Measurements from ENCODE around the gene SLC15A5. TPM values are rescaled to one million over a fixed set of nuclear protein-coding genes. Genes with fewer than 3 reads are reported as not detected.

SLC15A5 gene
- total RNA-seq, 2 donors from 2014 or later = not detected

- no peaks in the 10 kb centered on the region for H3K4me1 ChIP-seq (ENCODE audit: control insufficient read depth in 1 of 2, low read depth in 2 of 2)
- H3K36me3 ChIP-seq = no peaks in the 10 kb centered on the region
- no peak overlapping the region for H3K4me3 ChIP-seq
- H3K27ac ChIP-seq = no peak overlapping the region
- TF ChIP-seq, protein P1, sequence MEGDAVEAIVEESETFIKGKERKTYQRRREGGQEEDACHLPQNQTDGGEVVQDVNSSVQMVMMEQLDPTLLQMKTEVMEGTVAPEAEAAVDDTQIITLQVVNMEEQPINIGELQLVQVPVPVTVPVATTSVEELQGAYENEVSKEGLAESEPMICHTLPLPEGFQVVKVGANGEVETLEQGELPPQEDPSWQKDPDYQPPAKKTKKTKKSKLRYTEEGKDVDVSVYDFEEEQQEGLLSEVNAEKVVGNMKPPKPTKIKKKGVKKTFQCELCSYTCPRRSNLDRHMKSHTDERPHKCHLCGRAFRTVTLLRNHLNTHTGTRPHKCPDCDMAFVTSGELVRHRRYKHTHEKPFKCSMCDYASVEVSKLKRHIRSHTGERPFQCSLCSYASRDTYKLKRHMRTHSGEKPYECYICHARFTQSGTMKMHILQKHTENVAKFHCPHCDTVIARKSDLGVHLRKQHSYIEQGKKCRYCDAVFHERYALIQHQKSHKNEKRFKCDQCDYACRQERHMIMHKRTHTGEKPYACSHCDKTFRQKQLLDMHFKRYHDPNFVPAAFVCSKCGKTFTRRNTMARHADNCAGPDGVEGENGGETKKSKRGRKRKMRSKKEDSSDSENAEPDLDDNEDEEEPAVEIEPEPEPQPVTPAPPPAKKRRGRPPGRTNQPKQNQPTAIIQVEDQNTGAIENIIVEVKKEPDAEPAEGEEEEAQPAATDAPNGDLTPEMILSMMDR (IDR thresholded peaks at IDR 0.05) = no peak
- ATAC-seq (ENCODE audit: insufficient number of reproducible peaks, low FRiP score, low read depth) (no peak), DNase-seq (ENCODE audit: low spot score) (no peak)
- no peaks in the 10 kb centered on the region for H3K27me3 ChIP-seq (replicated peaks; ENCODE audit: insufficient read depth)
- no peaks in the 10 kb centered on the region for H3K9me3 ChIP-seq
Measured at GRCh38 chr12:16258963-16259362, 18.5 kb downstream of the SLC15A5 start.

GRCh38 chr12:16246264-16246663, 31.2 kb downstream of the SLC15A5 start:
- no peaks in the 10 kb centered on the region for H3K9me3 ChIP-seq
- no peak for DNase-seq (ENCODE audit: low spot score)
- H3K36me3 ChIP-seq = no peaks in the 10 kb centered on the region
- TF ChIP-seq, protein P1 (IDR thresholded peaks at IDR 0.05) = no peak
- H3K27ac ChIP-seq = no peak overlapping the region
- ATAC-seq (ENCODE audit: insufficient number of reproducible peaks, low FRiP score, low read depth) = no peak
- H3K27me3 ChIP-seq (replicated peaks; ENCODE audit: insufficient read depth) = no peaks in the 10 kb centered on the region
- H3K4me3 ChIP-seq = no peak overlapping the region
- no peaks in the 10 kb centered on the region for H3K4me1 ChIP-seq (ENCODE audit: control insufficient read depth in 1 of 2, low read depth in 2 of 2)

- H3K27me3 ChIP-seq (replicated peaks; ENCODE audit: insufficient read depth) = no peaks in the 10 kb centered on the region
- TF ChIP-seq, protein P1 (IDR thresholded peaks at IDR 0.05) = no peak
- no peak overlapping the region for H3K27ac ChIP-seq
- no peak for DNase-seq (ENCODE audit: low spot score)
- no peak overlapping the region for H3K4me3 ChIP-seq
- H3K36me3 ChIP-seq = no peaks in the 10 kb centered on the region
- ATAC-seq (ENCODE audit: insufficient number of reproducible peaks, low FRiP score, low read depth) = no peak
- no peaks in the 10 kb centered on the region for H3K4me1 ChIP-seq (ENCODE audit: control insufficient read depth in 1 of 2, low read depth in 2 of 2)
- H3K9me3 ChIP-seq = no peaks in the 10 kb centered on the region
Measured at GRCh38 chr12:16245209-16245608, 32.3 kb downstream of the SLC15A5 start.

GRCh38 chr12:16243487-16244412, 33.7 kb downstream of the SLC15A5 start:
- ATAC-seq (ENCODE audit: insufficient number of reproducible peaks, low FRiP score, low read depth) (no peak), DNase-seq (ENCODE audit: low spot score) (no peak)
- TF ChIP-seq, protein P1 (IDR thresholded peaks at IDR 0.05) = no peak
- H3K4me1 ChIP-seq (ENCODE audit: control insufficient read depth in 1 of 2, low read depth in 2 of 2) = no peaks in the 10 kb centered on the region
- H3K27ac ChIP-seq = no peak overlapping the region
- no peaks in the 10 kb centered on the region for H3K27me3 ChIP-seq (replicated peaks; ENCODE audit: insufficient read depth)
- H3K36me3 ChIP-seq = no peaks in the 10 kb centered on the region
- H3K9me3 ChIP-seq = no peaks in the 10 kb centered on the region
- no peak overlapping the region for H3K4me3 ChIP-seq

- Histone ChIP-seq H3K4me1 (ENCODE audit: control insufficient read depth in 1 of 2, low read depth in 2 of 2) (no peaks in the 10 kb centered on the region), H3K9me3 (no peaks in the 10 kb centered on the region), H3K36me3 (no peaks in the 10 kb centered on the region), H3K27me3 (replicated peaks; ENCODE audit: insufficient read depth) (no peaks in the 10 kb centered on the region), H3K4me3 (no peak overlapping the region), H3K27ac (no peak overlapping the region)
- ATAC-seq (ENCODE audit: insufficient number of reproducible peaks, low FRiP score, low read depth) (no peak), DNase-seq (ENCODE audit: low spot score) (no peak)
- TF ChIP-seq, protein P1 (IDR thresholded peaks at IDR 0.05) = no peak
Measured at GRCh38 chr12:16241346-16241745, 36.1 kb downstream of the SLC15A5 start.

All from thoracic aorta (tissue), 2 donors.